AG04450 (cell line): Measurements from ENCODE around the gene COL23A1. TPM values are rescaled to one million over a fixed set of nuclear protein-coding genes. Genes with fewer than 3 reads are reported as not detected.

ENCODE experiments used
- CTCF ChIA-PET: fragments of 300-600, 350-600 bp; formaldehyde crosslinking; extraction: SDS; loops from one replicate; lab custom pipeline; 2022; ENCODE audit warnings: antibody characterized with exemption, inconsistent platforms; lab: Charles Lee
- POLR2A ChIA-PET: fragments of 350-600 bp; formaldehyde crosslinking; extraction: SDS; loops from one replicate; lab custom pipeline; 2021; ENCODE audit warnings: antibody characterized with exemption, inconsistent platforms; lab: Yijun Ruan, JAX
- DNase-seq: peaks from one replicate; pipeline ENCODE4 v3.0.0-alpha.2; 2011; ENCODE audit warnings: low read depth, low spot score
- H3K27ac ChIP-seq: one replicate; pipeline ENCODE4 v1.5.1; 2012; ENCODE audit warnings: low read depth, low read length, control low read depth
- H3K27me3 ChIP-seq: one replicate; pipeline ENCODE4 v1.6.0; 2012; ENCODE audit warnings: low read length; ENCODE audit not compliant: control insufficient read depth, insufficient read depth
- H3K4me3 ChIP-seq: 2 replicates; pipeline ENCODE4 v1.5.1; 2011; ENCODE audit warnings: mild to moderate bottlenecking, low read depth, low read length, control low read depth
- H3K9me3 ChIP-seq: 2 replicates; pipeline ENCODE4 v1.5.1; 2012; ENCODE audit warnings: low read length; ENCODE audit not compliant: control insufficient read depth, insufficient read depth
- CTCF ChIP-seq: IDR thresholded peaks from 2 replicates; pipeline ENCODE4 v1.5.1; 2011; ENCODE audit warnings: low read depth, low read length, control low read depth, inconsistent platforms
- polyA plus RNA-seq: library from polyadenylated mRNA; depleted of rRNA; stranded (reverse); fragments of >200 nt; gene quantifications from 2 replicates; pipeline ENCODE4 v1.2.3, GENCODE V29; 2011

COL23A1 gene
- polyA plus RNA-seq, 1 experiment: not detected

- no peak for TF ChIP-seq CTCF
- no peaks in the 10 kb centered on the region for H3K27me3 ChIP-seq
- H3K27ac ChIP-seq: no peak overlapping the region
- ChIA-PET CTCF (no interaction called here), POLR2A (no interaction called here)
- DNase-seq: no peak
- H3K9me3 ChIP-seq: peaks cover 73% of the 10 kb centered on the region
- H3K4me3 ChIP-seq: no peak overlapping the region
Observed at GRCh38 chr5:178432421-178433272, 157.5 kb downstream of the COL23A1 start.

DNA sequence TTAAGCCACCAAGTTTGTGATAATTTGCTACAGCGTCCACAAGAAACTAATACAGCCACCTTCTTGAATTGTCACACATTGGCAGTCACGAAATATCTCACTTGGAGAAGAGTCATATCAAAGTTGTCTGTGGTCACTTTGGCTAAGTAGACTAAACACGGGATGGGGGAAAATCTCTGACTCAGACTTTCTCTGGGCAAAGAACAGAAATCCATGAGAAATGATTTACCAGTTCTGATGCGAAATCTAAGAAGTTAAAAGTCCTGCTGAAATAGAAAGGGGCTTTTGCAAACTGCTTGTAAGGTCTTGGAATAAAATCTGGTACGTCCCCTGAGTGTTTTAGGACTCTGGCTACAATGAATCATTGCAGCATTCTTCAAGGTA, 158.4 kb downstream of the COL23A1 start:
- H3K27ac ChIP-seq: no peak overlapping the region
- no peak overlapping the region for H3K4me3 ChIP-seq
- ChIA-PET CTCF (no interaction called here), POLR2A (no interaction called here)
- no peak for TF ChIP-seq CTCF
- H3K9me3 ChIP-seq: peaks cover 69% of the 10 kb centered on the region
- DNase-seq: no peak
- H3K27me3 ChIP-seq: no peaks in the 10 kb centered on the region

DNA sequence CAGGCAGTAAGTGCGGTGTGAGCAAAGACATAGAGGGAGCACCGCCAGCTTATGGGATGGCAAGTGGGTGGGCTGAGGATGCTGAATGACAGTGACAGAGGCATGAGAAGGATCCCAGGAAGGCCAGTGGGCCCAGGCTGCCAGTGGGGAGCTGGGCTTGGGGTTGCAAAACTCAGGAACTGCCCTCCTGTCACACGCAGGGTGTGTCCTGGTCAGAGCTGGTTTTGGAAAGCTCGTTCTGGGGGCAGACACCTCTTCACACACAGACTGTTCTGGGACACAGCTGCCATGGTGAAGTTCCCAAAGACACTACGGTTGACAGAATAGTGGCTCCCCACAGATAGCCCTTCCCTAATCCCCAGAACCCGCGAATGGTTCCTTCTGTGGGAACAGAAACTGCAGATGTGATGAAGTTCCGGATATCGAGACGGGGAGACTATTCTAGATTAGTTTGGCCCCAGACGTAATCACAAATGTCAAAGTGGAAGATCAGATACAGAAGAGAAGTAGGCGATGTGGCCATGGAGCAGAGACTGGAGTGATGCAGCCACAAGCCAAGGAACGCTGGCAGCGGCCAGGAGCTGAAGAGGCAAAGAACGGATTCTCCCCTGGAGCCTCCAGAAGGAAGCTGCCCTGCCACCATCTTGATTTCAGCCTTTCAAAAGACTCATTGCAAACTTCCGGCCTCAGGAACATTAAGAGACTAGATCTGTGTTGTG, 159.0 kb downstream of the COL23A1 start:
- ChIA-PET POLR2A (no interaction called here), CTCF (no interaction called here)
- H3K27ac ChIP-seq: no peak overlapping the region
- peaks cover 69% of the 10 kb centered on the region for H3K9me3 ChIP-seq
- H3K27me3 ChIP-seq: no peaks in the 10 kb centered on the region
- no peak overlapping the region for H3K4me3 ChIP-seq
- no peak for TF ChIP-seq CTCF
- DNase-seq: no peak

DNA sequence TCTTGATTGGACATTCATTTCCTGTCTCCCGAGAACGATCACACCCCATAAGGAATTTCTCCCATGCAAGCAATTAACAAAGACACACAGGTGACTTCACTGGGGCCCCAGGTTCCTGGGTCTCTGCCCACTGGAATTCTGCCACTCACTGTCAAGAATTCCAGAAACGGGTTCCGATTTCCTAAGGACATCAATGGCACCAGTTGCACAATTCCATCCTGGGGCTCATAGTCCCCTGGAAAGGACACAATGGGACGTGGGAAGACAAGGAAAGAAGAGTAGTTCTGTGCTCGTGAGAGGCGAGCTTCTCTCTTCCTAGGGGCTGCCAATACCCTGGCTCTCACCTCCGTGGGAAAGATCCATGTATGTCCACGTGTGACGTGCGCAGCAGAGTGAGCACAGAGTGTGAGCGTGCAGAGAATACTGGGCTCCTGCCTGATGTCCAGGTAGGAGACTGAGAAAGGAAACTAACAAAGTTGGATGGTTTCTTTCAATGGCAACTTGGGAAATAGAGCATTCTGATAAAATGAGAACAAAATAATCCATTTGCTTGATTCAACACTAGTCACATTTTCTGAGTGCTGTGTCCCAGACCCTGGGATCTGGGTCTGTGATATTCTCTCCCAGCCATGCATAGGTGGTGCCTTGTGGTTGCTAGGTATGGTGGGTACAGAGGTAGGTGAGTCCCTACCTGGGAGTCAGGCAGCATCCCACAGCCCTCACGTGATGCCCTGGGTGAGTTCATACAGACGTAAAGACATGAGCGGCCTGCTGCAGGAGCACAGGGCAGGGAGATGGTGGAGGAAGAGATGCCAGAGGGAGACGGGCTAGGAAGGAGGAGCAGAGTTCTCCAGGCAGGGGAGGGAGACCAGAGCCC, 159.8 kb downstream of the COL23A1 start:
- Histone ChIP-seq H3K4me3 (no peak overlapping the region), H3K27ac (no peak overlapping the region), H3K9me3 (peaks cover 68% of the 10 kb centered on the region), H3K27me3 (no peaks in the 10 kb centered on the region)
- ChIA-PET CTCF (no interaction called here), POLR2A (no interaction called here)
- TF ChIP-seq CTCF: no peak
- no peak for DNase-seq
